Astrocyte (in vitro differentiated cells and primary cell): ENCODE measurements around the gene KIAA0232. TPM values are rescaled to one million over a fixed set of nuclear protein-coding genes. Genes with fewer than 3 reads are reported as not detected.

Experiments used
- DNase-seq: peaks from one replicate; pipeline ENCODE4 v3.0.0-alpha.2; 2010; ENCODE audit warnings: low read depth
- FAIRE-seq: peaks from 2 replicates; lab custom pipeline; 2011; peaks lifted over from hg19 to GRCh38; lab: Jason Lieb, UNC
- H2AFZ ChIP-seq: 2 replicates; pipeline ENCODE4 v1.6.0; 2012; ENCODE audit warnings: low read depth, low read length, inconsistent platforms
- H3K27ac ChIP-seq: 2 replicates; pipeline ENCODE4 v1.5.1; 2011; ENCODE audit warnings: low read depth, low read length, inconsistent platforms
- H3K27me3 ChIP-seq: 2 replicates; pipeline ENCODE4 v1.6.0; 2011; ENCODE audit warnings: low read length, inconsistent platforms; ENCODE audit not compliant: insufficient read depth
- H3K36me3 ChIP-seq: 2 replicates; pipeline ENCODE4 v1.5.1; 2011; ENCODE audit warnings: low read length, inconsistent platforms; ENCODE audit not compliant: insufficient read depth
- H3K4me1 ChIP-seq: 2 replicates; pipeline ENCODE4 v1.5.1; 2011; ENCODE audit warnings: low read length, inconsistent platforms; ENCODE audit not compliant: insufficient read depth
- H3K4me2 ChIP-seq: 2 replicates; pipeline ENCODE4 v1.6.0; 2012; ENCODE audit warnings: low read length, inconsistent platforms
- H3K4me3 ChIP-seq: 2 replicates; pipeline ENCODE4 v1.5.1; 2011; ENCODE audit warnings: low read depth, mild to moderate bottlenecking, low read length, inconsistent platforms; ENCODE audit not compliant: insufficient read depth
- H3K79me2 ChIP-seq: 2 replicates; pipeline ENCODE4 v1.6.0; 2012; ENCODE audit warnings: mild to moderate bottlenecking, low read length, inconsistent platforms; ENCODE audit not compliant: insufficient read depth
- H3K9ac ChIP-seq: 2 replicates; pipeline ENCODE4 v1.6.0; 2012; ENCODE audit warnings: mild to moderate bottlenecking, low read length, inconsistent platforms
- H3K9me3 ChIP-seq: 2 replicates; pipeline ENCODE4 v1.5.1; 2012; ENCODE audit warnings: low read depth, mild to moderate bottlenecking, low read length, inconsistent platforms; ENCODE audit not compliant: insufficient read depth
- H4K20me1 ChIP-seq: 2 replicates; pipeline ENCODE4 v1.6.0; 2012; ENCODE audit warnings: low read length, inconsistent platforms; ENCODE audit not compliant: insufficient read depth
- H3K27ac Mint-ChIP-seq: one replicate; pipeline ENCODE4 v1.8.0; 2021; ENCODE audit warnings: mild to moderate bottlenecking, mixed read lengths; ENCODE audit not compliant: unreplicated experiment
- H3K27me3 Mint-ChIP-seq: one replicate; pipeline ENCODE4 v1.8.0; 2021; ENCODE audit warnings: low read depth, mixed read lengths; ENCODE audit not compliant: unreplicated experiment
- H3K36me3 Mint-ChIP-seq: one replicate; pipeline ENCODE4 v1.8.0; 2021; ENCODE audit warnings: low read depth, mixed read lengths; ENCODE audit not compliant: unreplicated experiment
- H3K4me1 Mint-ChIP-seq: one replicate; pipeline ENCODE4 v1.8.0; 2021; ENCODE audit warnings: low read depth, mixed read lengths; ENCODE audit not compliant: unreplicated experiment
- H3K4me3 Mint-ChIP-seq: one replicate; pipeline ENCODE4 v1.8.0; 2021; ENCODE audit warnings: mild to moderate bottlenecking, moderate library complexity, mixed read lengths; ENCODE audit not compliant: unreplicated experiment
- H3K9me3 Mint-ChIP-seq: one replicate; pipeline ENCODE4 v1.8.0; 2021; ENCODE audit warnings: mild to moderate bottlenecking, mixed read lengths; ENCODE audit not compliant: unreplicated experiment
- EZH2 ChIP-seq: IDR thresholded peaks from 2 replicates; pipeline ENCODE4 v1.6.1; 2012; ENCODE audit warnings: mild to moderate bottlenecking, low read length, inconsistent platforms; ENCODE audit not compliant: insufficient read depth
- total RNA-seq: library from RNA; stranded (reverse); gene quantifications from 2 replicates; pipeline ENCODE4 v1.2.1, GENCODE V29; 2021
- TF ChIP-seq, protein P1 (sequence below): IDR thresholded peaks from 2 replicates; pipeline ENCODE4 v1.5.1; 2011; ENCODE audit warnings: low read depth, mild to moderate bottlenecking, inconsistent platforms, low read length, moderate library complexity; ENCODE audit not compliant: insufficient read depth

Gene KIAA0232
- total RNA-seq, 1 donor from 2014 or later = 27.6 TPM

DNA sequence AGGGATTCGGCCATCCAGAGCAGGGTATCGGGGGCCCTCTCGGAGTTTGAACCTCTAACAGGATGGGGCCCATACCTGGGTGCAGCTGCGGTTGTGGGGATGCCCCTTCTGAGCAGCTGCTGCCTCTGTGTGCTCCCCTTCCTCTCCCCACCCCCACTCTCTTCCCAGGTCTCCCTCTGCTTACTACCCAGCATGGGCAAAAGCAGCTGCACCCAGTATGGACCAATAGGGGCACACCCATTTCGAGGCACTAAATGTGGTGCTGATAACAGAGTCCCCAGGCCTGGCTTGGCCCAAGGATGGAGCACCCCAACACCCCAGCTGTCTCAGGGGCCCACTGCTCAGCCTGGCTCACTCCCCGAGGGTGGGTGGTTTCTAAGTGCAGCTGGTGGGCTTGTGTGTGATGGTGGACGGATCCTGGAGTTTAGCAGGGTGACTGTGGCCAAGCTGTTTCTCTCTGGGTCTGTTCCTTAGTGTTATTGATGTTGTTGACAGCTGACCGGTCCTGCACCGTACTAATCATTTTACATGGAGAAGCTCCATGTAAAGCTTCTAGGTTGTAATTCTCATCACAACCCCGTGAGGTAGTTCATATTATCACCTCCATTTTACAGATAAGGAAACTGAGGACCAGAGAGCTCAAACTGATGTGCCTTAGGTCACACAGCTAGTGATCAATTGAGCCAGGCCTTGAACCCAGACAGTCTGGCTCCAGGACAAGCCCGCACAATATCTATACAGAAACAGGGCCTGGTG lies 13.1 kb upstream of the KIAA0232 start:
- peaks cover 20% of the 10 kb centered on the region for H3K4me1 Mint-ChIP-seq
- no peak overlapping the region for H2AFZ ChIP-seq

DNA sequence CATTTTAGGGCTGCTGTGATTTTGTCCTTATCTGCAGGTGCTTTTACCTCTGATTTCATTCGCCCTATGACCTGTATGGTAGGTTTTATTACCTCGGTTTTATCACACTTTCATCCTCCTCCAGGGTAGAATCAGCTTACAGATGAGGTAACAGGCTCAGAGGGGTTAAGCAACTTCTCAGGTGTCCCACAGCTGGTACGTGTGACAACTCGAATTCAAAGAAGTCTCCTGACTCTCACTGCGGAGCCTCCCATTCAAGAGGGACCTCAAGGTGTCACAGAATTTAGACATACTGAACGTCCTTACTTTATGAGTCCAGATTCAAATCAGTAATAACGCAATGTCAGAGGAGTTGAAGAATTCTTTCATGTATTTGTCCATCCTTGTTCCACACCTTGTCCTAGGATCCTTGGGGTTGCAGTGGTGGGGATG lies 12.5 kb upstream of the KIAA0232 start:
- FAIRE-seq (no peak), DNase-seq (no peak)
- no peak overlapping the region for H3K4me3 ChIP-seq
- peaks cover 20% of the 10 kb centered on the region for H3K4me1 Mint-ChIP-seq
- no peaks in the 10 kb centered on the region for H3K9me3 Mint-ChIP-seq
- H3K27me3 ChIP-seq = peaks cover 2% of the 10 kb centered on the region
- H3K36me3 Mint-ChIP-seq = peaks cover 2% of the 10 kb centered on the region
- no peak overlapping the region for H3K4me2 ChIP-seq
- H4K20me1 ChIP-seq = no peaks in the 10 kb centered on the region
- H2AFZ ChIP-seq = no peak overlapping the region
- no peak overlapping the region for H3K4me3 Mint-ChIP-seq
- H3K27ac ChIP-seq = no peak overlapping the region
- H3K36me3 ChIP-seq = no peaks in the 10 kb centered on the region
- H3K4me1 ChIP-seq = peaks cover 9% of the 10 kb centered on the region
- peak overlapping the region; percentile 44 for H3K27ac Mint-ChIP-seq
- no peak overlapping the region for H3K9ac ChIP-seq
- H3K27me3 Mint-ChIP-seq = peaks cover 36% of the 10 kb centered on the region
- no peak for TF ChIP-seq EZH2
- TF ChIP-seq, protein P1, sequence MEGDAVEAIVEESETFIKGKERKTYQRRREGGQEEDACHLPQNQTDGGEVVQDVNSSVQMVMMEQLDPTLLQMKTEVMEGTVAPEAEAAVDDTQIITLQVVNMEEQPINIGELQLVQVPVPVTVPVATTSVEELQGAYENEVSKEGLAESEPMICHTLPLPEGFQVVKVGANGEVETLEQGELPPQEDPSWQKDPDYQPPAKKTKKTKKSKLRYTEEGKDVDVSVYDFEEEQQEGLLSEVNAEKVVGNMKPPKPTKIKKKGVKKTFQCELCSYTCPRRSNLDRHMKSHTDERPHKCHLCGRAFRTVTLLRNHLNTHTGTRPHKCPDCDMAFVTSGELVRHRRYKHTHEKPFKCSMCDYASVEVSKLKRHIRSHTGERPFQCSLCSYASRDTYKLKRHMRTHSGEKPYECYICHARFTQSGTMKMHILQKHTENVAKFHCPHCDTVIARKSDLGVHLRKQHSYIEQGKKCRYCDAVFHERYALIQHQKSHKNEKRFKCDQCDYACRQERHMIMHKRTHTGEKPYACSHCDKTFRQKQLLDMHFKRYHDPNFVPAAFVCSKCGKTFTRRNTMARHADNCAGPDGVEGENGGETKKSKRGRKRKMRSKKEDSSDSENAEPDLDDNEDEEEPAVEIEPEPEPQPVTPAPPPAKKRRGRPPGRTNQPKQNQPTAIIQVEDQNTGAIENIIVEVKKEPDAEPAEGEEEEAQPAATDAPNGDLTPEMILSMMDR = no peak
- no peaks in the 10 kb centered on the region for H3K9me3 ChIP-seq
- H3K79me2 ChIP-seq = no peaks in the 10 kb centered on the region

More for the DNA sequence above, 13.1 kb upstream of the KIAA0232 start:
- Histone ChIP-seq H3K9me3 (no peaks in the 10 kb centered on the region), H3K9ac (no peak overlapping the region), H3K27ac (no peak overlapping the region), H3K4me2 (no peak overlapping the region), H3K4me1 (peaks cover 9% of the 10 kb centered on the region), H4K20me1 (no peaks in the 10 kb centered on the region), H3K4me3 (no peak overlapping the region), H3K27me3 (no peaks in the 10 kb centered on the region), H3K36me3 (no peaks in the 10 kb centered on the region), H3K79me2 (no peaks in the 10 kb centered on the region)
- Mint-ChIP-seq H3K4me3 (no peak overlapping the region), H3K27me3 (peaks cover 33% of the 10 kb centered on the region), H3K27ac (peak overlapping the region; percentile 50), H3K9me3 (no peaks in the 10 kb centered on the region), H3K36me3 (peaks cover 2% of the 10 kb centered on the region)
- DNase-seq (no peak), FAIRE-seq (no peak)
- TF ChIP-seq, protein P1 = no peak
- no peak for TF ChIP-seq EZH2

DNA sequence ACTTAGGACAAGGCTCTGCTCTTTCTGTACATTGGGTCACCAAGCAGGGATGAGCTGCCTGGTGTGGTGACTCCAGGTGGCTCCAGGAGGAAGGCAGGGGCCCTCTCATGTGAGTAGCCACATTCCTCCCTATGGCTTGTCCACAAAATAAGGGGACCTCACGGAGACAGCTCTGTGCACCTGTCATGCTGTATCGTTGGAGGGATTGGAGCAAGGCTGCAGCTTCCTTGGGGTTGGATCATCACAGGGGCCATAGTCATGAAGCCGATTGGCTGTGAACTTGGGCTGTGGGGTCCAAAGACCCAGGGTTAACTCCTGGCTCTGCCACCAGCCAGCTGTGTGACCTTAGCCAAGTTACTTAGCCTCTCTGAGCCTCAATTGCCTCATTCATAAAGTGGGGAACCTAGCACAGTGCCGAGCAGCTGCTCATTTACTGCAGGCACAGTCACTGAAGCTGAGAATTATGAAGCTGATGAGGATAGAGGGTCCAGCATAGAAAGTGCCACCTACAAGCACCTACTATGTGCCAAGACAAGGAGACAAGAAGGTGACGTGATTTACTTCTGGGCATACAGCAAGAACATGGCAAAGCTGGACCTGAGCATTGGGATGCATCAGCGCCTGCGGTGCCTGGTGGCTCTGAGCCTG lies 11.8 kb upstream of the KIAA0232 start:
- Mint-ChIP-seq H3K4me3 (no peak overlapping the region), H3K9me3 (no peaks in the 10 kb centered on the region), H3K27ac (no peak overlapping the region), H3K27me3 (peaks cover 38% of the 10 kb centered on the region), H3K36me3 (peaks cover 4% of the 10 kb centered on the region), H3K4me1 (peaks cover 20% of the 10 kb centered on the region)
- Histone ChIP-seq H3K79me2 (no peaks in the 10 kb centered on the region), H3K36me3 (no peaks in the 10 kb centered on the region), H2AFZ (no peak overlapping the region), H3K9me3 (no peaks in the 10 kb centered on the region), H3K9ac (no peak overlapping the region), H3K4me2 (no peak overlapping the region), H3K4me3 (no peak overlapping the region), H3K27ac (no peak overlapping the region), H3K27me3 (peaks cover 4% of the 10 kb centered on the region), H4K20me1 (no peaks in the 10 kb centered on the region), H3K4me1 (peaks cover 9% of the 10 kb centered on the region)
- FAIRE-seq (no peak), DNase-seq (no peak)
- TF ChIP-seq, protein P1 = no peak
- TF ChIP-seq EZH2 = no peak
